GM19239 (cell line): Measurements from ENCODE around the gene WDFY1.
"Not testable (repeated sequence)": the region's sequence is repeated elsewhere in the genome, so short reads cannot be mapped to it uniquely, and the experiment has no call there.

Experiments used
- DNase-seq: peaks from one replicate; pipeline ENCODE4 v3.0.0; 2011; ENCODE audit warnings: low spot score; ENCODE audit not compliant: insufficient read length
- FAIRE-seq: peaks from 2 replicates; lab custom pipeline; 2011; peaks lifted over from hg19 to GRCh38; lab: Jason Lieb, UNC

The WDFY1 gene

GRCh38 chr2:223959688-223960087 lies 14.6 kb upstream of the WDFY1 start:
- no peak for DNase-seq
- FAIRE-seq = peak; percentile 37

GRCh38 chr2:223957092-223957851 lies 12.1 kb upstream of the WDFY1 start, which contains the start of gene MRPL44:
Gene MRPL44 (plus strand): TSS chr2:223957463. CDS start chr2:223957473, 10 bp downstream.
- peak; percentile 97 for FAIRE-seq

DNA sequence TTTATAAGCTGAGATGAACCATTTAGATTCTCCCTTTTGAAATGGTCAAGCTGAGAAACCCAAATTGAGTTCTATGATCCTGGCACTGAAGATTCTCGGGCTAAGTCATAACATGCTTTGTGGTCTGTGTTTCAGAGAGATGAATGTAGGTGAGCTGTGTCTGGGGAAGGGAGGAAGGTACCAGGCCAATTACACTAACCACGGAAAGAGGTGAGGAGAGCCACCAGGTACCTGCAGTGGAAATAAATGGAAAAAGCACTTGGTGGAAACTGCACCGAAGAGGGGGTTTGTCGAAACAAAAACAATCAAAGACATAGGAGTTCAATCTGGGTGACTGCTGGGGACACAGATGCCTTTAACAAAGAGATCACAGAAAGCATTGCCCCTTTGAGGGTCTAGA lies 11.2 kb upstream of the WDFY1 start:
- DNase-seq (no peak), FAIRE-seq (peak; percentile 93)

More at GRCh38 chr2:223957092-223957851, 12.1 kb upstream of the WDFY1 start, which contains the start of gene MRPL44:
- DNase-seq = peak; percentile 58

- DNase-seq (no peak), FAIRE-seq (no peak)
Measured at GRCh38 chr2:223954401-223954800, 9.3 kb upstream of the WDFY1 start.

- DNase-seq (no peak), FAIRE-seq (peak; percentile 95)
Measured at GRCh38 chr2:223952280-223952968, 7.3 kb upstream of the WDFY1 start.

DNA sequence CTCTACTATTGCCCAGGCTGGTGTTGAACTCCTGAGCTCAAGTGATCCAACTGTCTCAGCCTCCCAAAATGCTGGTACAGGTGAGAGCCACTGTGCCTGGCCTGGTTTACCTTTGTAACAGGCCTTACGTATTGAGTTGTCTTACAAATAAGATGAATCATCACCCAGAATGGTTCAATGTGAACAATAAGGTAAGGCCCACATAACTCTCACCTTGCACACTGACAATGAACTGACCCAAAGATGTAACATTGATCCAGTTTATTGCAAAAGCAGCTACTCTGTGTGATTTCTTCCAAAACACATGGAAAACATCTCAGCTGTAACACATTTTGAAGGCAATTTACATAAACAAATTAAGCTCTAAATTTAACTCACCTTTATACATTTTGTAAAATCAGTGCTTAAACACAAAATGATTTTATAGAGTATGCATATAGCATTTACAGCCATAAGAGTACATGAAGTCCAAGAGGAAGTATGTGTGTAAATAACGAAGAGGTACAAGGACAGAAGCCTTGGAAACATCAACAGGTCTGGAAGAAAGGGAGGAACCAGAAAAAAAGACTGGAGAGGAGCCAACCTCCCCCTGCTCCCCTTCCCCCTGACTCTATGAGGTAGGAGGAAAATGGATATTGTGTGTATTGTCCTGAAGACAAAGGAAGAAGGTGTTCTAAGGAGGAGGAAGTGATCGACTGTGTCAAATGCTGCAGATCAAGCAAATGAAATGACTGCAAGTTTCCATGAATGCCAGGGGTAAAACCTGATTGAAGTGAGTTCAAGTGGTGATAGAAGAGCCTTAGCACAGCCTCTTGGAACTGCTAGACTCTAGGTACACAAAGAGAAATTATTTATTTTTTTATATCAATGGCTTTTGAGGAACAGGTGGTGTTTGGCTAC lies 5.6 kb upstream of the WDFY1 start:
- DNase-seq = no peak
- peak; percentile 80 for FAIRE-seq

- peak; percentile 31 for FAIRE-seq
Measured at GRCh38 chr2:223949241-223949840, 4.2 kb upstream of the WDFY1 start.

GRCh38 chr2:223947711-223948205 lies 2.6 kb upstream of the WDFY1 start:
- DNase-seq (no peak), FAIRE-seq (peak; percentile 49)

More at GRCh38 chr2:223949241-223949840, 4.2 kb upstream of the WDFY1 start:
- no peak for DNase-seq

DNA sequence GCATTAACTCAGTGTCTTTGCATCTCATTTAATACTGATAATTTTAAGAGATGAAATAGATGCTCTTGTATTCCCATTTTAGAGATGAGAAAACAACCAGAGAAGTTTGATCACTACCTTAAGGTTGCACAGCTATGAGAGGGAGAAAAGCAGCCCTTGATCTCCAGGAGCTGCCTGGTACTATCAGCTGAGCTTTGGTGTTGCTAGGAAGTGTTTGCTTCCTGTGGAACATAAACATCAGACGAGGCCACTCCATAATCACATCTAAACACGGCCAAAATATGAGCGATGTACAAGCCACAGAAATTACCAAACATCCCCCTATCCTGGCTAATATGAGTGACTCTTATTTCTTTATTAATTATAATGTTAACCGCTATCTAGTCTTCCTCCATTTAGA lies 620 bp upstream of the WDFY1 start:
- no peak for FAIRE-seq
- no peak for DNase-seq

DNA sequence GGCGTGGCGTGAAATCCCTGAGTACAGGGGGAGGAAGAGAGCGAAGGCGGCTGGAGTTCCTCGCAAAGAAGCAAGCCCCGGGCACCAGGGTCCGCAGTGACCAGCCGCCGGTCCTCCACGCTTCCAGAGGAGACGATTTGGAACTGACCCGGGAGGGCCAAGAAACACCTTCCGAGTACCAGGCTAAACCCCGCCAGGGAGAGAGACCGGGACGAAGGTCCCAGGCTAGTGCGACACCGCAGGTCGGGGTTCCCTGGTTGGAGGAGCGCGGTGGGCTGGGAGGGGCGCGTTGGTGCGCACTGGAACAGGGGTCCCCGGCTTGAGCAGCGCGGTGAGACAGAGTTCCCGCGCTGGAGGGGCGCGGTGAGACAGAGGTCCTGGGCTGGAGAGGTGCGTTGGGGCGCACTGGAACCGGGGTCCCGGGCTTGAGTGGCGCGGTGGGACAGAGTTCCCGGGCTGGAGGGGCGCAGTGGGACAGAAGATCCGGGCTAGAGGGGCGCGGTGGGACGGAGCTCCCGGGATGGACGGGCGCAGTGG lies 901 bp downstream of the WDFY1 start:
- FAIRE-seq (no peak), DNase-seq (no peak)

- FAIRE-seq (peak; percentile 73), DNase-seq (no peak)
Measured at GRCh38 chr2:223943561-223944008, 1.6 kb downstream of the WDFY1 start.

GRCh38 chr2:223943135-223943534 lies 2.0 kb downstream of the WDFY1 start:
- no peak for FAIRE-seq
- DNase-seq = no peak

- no peak for DNase-seq
- FAIRE-seq = peak; percentile 76
Measured at GRCh38 chr2:223941579-223942277, 3.4 kb downstream of the WDFY1 start.

GRCh38 chr2:223939438-223939837 lies 5.7 kb downstream of the WDFY1 start:
- FAIRE-seq, DNase-seq: not testable (repeated sequence)

GRCh38 chr2:223937535-223937934 lies 7.6 kb downstream of the WDFY1 start:
- no peak for FAIRE-seq
- DNase-seq = no peak

DNA sequence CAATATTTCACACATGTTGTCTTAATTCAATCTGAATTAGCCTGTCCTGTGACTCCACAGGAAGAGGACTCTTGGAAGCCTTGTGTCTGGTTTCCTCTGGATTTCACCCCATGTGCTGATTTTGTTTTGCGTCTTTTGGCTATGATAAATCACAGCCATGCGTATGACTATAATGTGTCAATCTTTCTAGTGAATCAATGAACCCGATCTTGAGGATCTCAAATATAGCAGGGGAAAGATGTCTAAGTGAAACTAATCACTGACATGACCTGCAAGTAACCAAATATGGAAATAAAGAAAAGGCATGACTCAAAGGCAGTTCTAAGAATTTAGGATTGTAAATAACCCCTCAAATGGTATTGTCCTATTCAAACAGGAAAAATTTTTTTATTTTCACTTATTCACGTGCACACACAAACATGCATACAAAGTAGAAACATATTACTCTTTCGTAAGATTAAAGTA lies 8.2 kb downstream of the WDFY1 start:
- peak; percentile 70 for FAIRE-seq

GRCh38 chr2:223935459-223936125 lies 9.5 kb downstream of the WDFY1 start:
- FAIRE-seq = no peak
- DNase-seq = no peak

More for the DNA sequence above, 8.2 kb downstream of the WDFY1 start:
- no peak for DNase-seq

DNA sequence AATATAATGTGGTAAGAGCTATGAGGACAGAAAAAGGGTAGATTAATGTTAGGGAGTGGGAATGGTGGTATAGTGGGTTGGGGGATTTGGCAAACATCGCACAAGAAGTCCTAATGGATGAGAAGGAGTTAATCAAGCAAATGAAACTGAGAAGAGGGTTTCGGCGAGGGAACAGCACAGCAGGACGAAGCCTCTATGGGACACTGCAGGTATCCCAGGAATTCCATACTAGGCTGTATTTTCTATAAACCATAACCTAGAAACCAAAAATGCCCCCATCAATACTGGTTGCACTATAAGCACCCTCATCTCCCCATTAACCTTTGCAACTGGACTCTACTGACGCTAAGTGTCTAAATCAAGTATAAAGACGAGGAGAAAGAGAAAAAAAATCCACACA lies 10.3 kb downstream of the WDFY1 start:
- no peak for DNase-seq
- FAIRE-seq = no peak
